NCI-H345 treated with DMSO at 0.1 percent for 48 hours (cell line): Measurements from ENCODE around the gene EFHC2.

ENCODE experiments used
- DNase-seq: peaks from one replicate; lab custom pipeline; 2025; ENCODE audit not compliant: unreplicated experiment; lab: John Stamatoyannopoulos, UW

The EFHC2 gene

GRCh38 chrX:44155126-44155525 is 188.3 kb downstream of the EFHC2 start:
- no peak for DNase-seq

- DNase-seq, result no peak
Observed at GRCh38 chrX:44152852-44153251, 190.6 kb downstream of the EFHC2 start.

GRCh38 chrX:44147130-44147529 is 196.3 kb downstream of the EFHC2 start:
- no peak for DNase-seq

GRCh38 chrX:44144177-44144945 is 199.1 kb downstream of the EFHC2 start:
- DNase-seq, result no peak

GRCh38 chrX:44143061-44143602 is 200.3 kb downstream of the EFHC2 start:
- DNase-seq, result no peak

GRCh38 chrX:44130189-44130588 is 213.3 kb downstream of the EFHC2 start:
- DNase-seq, result no peak

- no peak for DNase-seq
Observed at GRCh38 chrX:44113337-44113736, 230.1 kb downstream of the EFHC2 start.

GRCh38 chrX:44106864-44107263 is 236.6 kb downstream of the EFHC2 start:
- DNase-seq, result no peak

GRCh38 chrX:44105228-44105913 is 238.1 kb downstream of the EFHC2 start:
- no peak for DNase-seq

- no peak for DNase-seq
Observed at GRCh38 chrX:44104699-44105098, 238.8 kb downstream of the EFHC2 start.

GRCh38 chrX:44101281-44101680 is 242.2 kb downstream of the EFHC2 start:
- DNase-seq, result no peak

- no peak for DNase-seq
Observed at GRCh38 chrX:44099366-44099765, 244.1 kb downstream of the EFHC2 start.
